Left hindlimb (tissue), 1 donor: ENCODE data around the gene DOCK4.

Experiments
- DNase-seq: peaks from one replicate; pipeline ENCODE4 v3.0.0-alpha.2; 2018

The DOCK4 gene

DNA sequence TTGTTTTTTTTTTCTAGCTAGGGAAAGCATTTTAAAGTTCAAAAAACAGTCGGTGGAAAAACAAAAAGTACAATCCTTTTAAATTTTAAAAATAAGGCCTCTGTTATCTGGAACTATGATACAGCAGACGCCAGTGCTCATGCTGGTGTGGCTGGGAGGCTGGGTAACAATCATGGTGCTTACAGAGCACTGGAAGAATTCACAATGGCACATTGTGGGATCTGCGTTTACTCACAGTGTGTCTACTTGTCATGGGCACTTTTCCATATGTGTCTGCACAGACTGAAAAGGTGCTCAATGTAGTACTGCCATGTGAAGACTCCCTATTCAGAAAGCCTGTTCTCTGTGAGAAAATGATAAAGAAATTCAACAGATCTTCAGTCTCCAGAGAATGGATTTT is 365.7 kb downstream of the DOCK4 start:
- no peak for DNase-seq

- DNase-seq = no peak
Measured at GRCh38 chr7:111839261-111839660, 366.9 kb downstream of the DOCK4 start.

GRCh38 chr7:111836592-111836991 is 369.6 kb downstream of the DOCK4 start:
- no peak for DNase-seq

DNA sequence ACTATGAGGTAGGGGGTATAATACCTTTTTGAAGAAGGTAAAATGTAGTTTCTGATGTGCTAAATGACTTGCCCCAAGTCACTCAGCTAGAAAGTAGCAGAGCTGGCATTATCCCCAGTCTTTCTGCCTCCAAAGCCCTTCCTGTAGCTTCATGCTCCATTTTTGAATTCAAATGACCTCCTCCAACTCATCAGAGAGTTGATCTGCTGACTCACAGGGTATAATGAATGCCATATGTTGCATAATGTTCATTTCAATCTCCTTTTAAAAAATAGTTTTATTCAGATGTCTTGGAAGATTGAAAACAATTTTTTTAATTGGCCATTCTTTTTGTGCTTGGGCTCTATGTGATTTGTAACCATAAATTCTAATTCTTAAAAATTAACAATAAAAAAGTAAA is 371.1 kb downstream of the DOCK4 start:
- DNase-seq = no peak

GRCh38 chr7:111834367-111834766 is 371.8 kb downstream of the DOCK4 start:
- no peak for DNase-seq

DNA sequence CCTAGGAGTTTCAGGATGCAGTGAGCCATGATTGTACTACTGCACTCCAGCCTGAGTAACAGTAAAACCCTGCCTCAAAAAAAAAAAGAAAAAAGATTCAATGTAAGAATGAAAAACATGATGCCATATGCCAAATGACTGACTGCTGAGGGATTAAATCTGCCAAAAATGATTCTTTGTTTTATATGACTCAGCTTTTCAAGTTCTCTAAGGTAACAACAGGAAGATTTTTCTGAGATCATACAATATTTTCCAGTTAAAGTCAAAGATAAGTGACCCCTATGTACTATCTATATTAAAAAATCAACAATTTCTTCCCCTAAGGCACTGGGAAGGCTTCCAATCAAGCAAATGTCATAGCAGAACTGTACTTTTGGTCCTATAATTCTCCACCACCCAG is 372.7 kb downstream of the DOCK4 start:
- DNase-seq = no peak

DNA sequence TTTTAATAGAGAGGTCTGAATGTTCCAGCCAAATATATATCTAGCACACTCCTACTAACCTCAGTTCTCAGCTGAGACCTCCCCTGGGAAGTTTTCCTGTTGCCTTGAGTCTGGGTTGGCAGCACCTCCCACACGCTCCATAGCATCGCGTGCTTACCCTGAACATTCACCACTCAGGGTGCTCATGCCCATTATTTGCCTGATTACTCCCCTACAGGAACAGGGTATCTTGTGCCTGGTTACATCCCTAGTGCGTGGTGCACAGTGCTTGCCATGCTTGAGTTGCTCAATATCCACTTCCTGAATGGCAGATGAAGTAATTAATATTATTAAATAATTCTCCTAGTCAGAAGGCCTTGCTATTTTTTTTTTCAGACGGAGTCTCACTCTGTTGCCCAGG is 374.0 kb downstream of the DOCK4 start:
- no peak for DNase-seq

GRCh38 chr7:111829221-111829620 is 377.0 kb downstream of the DOCK4 start:
- DNase-seq = no peak

DNA sequence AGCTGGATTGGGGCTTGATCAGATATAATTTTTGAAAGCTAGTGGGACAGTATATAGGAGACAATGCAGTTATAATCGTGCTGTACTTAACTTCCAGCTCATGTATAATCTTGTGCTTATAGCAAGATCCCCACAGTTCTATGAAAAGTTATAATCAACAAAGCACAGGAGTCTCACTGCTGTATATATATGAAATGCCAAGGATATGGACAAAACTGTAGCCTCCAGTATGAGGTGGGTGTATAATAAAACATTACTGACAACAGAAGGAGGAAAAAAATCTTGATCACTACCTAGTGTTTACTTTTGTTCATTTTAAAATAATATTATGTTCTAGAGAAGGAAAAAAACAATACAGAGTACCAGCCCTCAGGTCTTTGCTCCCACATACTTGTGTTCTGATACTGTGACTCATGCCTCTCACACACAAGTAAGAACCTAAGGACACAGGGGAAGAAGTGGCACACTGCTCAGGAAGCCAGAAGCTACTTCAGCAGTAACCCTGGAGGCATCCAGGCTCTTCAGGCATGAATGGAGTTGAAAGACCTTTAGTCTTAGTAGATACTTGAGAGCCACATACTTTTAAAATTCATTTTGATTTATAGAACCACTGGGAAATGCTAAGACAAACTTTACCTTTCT is 378.2 kb downstream of the DOCK4 start:
- no peak for DNase-seq

- DNase-seq = no peak
Measured at GRCh38 chr7:111825046-111825445, 381.2 kb downstream of the DOCK4 start.

GRCh38 chr7:111823826-111824225 is 382.4 kb downstream of the DOCK4 start:
- no peak for DNase-seq

DNA sequence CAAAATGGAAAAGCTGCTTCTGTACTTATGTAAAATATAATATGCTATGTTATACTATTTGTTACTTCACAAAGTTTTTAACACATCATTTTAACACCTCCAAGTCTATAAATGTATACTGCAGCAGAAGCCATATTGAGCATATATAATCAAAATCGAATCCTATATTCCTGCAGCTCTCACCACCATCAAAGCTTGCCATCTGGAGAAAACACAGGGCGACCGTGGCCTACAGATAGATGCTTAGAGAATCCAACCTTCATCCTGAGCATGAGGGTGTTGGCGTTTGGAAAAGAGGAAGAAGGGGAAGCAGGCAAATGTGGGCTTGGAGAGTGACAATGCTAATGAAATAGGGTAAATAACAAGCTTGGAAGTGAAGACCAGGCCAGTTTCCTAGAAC is 385.2 kb downstream of the DOCK4 start:
- no peak for DNase-seq

GRCh38 chr7:111820621-111821020 is 385.6 kb downstream of the DOCK4 start:
- DNase-seq = no peak

- DNase-seq = no peak
Measured at GRCh38 chr7:111820121-111820520, 386.1 kb downstream of the DOCK4 start.

- no peak for DNase-seq
Measured at GRCh38 chr7:111815354-111815753, 390.8 kb downstream of the DOCK4 start.

DNA sequence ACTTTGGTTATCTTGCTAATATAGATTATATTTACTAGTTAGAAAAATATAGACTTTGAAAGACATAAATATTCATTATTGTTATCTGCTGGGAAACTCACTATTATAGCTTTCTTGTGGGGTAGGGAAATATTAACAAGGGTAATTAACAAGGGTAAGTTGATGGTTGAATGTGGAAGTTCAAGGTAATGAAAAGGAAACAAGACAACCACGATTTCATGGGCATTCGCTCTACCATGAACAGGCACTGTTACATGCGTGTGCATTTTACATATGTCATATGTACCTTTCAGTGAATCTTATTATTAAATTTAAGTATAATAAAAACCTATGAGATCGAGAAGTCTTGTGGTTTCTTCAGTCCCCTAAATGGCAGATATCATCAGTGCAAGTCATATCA is 392.9 kb downstream of the DOCK4 start:
- DNase-seq = no peak

DNA sequence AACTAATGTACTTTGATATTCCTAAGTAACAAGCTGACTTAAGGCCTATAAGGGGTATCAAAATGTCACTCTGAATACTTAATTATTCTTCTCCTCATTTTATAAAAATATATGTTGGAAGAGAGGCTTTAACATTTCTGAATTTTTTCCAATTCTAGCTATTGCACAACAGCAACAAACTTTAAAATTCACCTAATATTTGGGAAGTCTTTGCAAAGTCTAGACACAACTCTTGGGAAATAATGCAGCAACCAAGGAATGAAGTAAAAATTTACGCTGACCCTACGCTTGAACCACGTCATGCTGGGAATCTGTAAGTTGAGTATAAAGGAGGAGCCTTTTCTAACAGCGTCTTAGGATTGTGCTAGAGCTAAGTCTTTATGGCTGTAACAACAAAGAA is 400.0 kb downstream of the DOCK4 start:
- no peak for DNase-seq

- DNase-seq = no peak
Measured at GRCh38 chr7:111803015-111803758, 403.0 kb downstream of the DOCK4 start.

- DNase-seq = no peak
Measured at GRCh38 chr7:111802194-111802772, 403.9 kb downstream of the DOCK4 start.

GRCh38 chr7:111801277-111801676 is 404.9 kb downstream of the DOCK4 start:
- DNase-seq = no peak

DNA sequence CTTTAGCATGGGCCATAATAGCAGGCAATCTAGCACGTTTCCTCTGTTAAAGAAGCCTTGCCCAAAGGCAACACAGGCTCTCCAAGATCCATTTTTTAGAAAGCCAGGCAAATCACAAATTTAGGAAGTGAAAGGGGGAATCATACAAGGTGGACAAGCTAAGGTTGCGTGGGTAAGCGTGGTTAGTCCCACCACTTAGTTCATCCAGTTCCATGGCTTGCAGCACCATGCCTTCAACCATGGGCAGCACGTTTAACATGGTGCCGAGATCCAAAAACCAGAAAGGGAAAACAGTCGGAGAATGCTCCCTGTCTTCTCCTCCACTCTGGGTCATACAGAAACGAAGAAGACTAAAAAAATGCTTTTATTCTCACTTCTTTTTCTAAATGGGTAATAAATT is 409.5 kb downstream of the DOCK4 start:
- no peak for DNase-seq

GRCh38 chr7:111789870-111790269 is 416.3 kb downstream of the DOCK4 start:
- no peak for DNase-seq

GRCh38 chr7:111789048-111789320 is 417.2 kb downstream of the DOCK4 start:
- DNase-seq = no peak

DNA sequence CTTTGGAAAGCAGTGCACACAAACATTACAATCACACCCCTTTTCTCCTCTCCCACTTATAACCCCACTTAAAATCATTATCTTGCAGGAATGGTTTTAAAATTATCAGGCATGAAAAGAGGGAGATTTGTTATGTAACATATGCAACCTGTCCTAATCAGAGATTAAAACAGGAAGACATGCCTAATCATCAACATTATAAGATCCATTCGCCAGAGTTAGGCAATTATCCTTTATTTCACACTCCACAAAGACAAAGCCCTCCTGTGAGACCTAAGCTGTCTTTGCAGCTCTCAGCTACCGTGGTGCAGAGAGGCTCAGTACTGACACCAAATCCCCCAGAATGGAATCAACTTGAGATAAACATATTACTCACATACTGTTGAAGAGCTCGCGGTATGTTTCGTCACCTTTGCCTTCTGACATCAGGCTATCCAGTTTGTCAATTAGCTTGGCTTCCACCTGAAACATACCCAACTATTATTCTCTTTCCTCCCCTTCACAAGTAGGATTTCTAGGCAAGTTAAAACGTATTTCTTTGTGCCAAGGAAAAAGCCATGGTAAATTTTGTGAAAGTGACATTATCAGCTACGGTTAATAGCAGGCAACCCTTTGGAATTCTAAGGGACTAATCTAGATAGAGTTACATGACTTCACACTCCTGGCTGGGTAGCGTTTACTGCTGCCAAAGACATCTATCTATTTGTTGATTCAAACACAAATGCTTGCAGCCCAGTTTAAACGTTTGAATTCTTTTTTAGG is 417.7 kb downstream of the DOCK4 start:
- DNase-seq = no peak
